Dedifferentiated amniotic fluid mesenchymal stem cell (primary cell): ENCODE measurements around the gene ROBO1.
"Not testable (repeated sequence)": the region's sequence is repeated elsewhere in the genome, so short reads cannot be mapped to it uniquely, and the experiment has no call there.

Experiments
- DNase-seq: peaks from one replicate; pipeline ENCODE4 v3.0.0-alpha.2; 2016; ENCODE audit errors: extremely low spot score

ROBO1 gene

GRCh38 chr3:78917536-78917935 is 850.3 kb downstream of the ROBO1 start:
- DNase-seq, result no peak

- no peak for DNase-seq
Observed at GRCh38 chr3:78913711-78914110, 854.1 kb downstream of the ROBO1 start.

- no peak for DNase-seq
Observed at GRCh38 chr3:78912687-78913086, 855.1 kb downstream of the ROBO1 start.

- DNase-seq, result no peak
Observed at GRCh38 chr3:78912259-78912658, 855.5 kb downstream of the ROBO1 start.

GRCh38 chr3:78911394-78911793 is 856.4 kb downstream of the ROBO1 start:
- no peak for DNase-seq

- DNase-seq, result no peak
Observed at GRCh38 chr3:78908236-78908635, 859.6 kb downstream of the ROBO1 start.

GRCh38 chr3:78907367-78907766 is 860.4 kb downstream of the ROBO1 start:
- DNase-seq, result no peak

- DNase-seq, result no peak
Observed at GRCh38 chr3:78906930-78907329, 860.9 kb downstream of the ROBO1 start.

- DNase-seq, result no peak
Observed at GRCh38 chr3:78906245-78906644, 861.6 kb downstream of the ROBO1 start.

- DNase-seq, result no peak
Observed at GRCh38 chr3:78905700-78906099, 862.1 kb downstream of the ROBO1 start.

- no peak for DNase-seq
Observed at GRCh38 chr3:78901544-78901943, 866.3 kb downstream of the ROBO1 start.

GRCh38 chr3:78900880-78901279 is 866.9 kb downstream of the ROBO1 start:
- no peak for DNase-seq

GRCh38 chr3:78900426-78900825 is 867.4 kb downstream of the ROBO1 start:
- no peak for DNase-seq

- peak; percentile 46 for DNase-seq
Observed at GRCh38 chr3:78895528-78895927, 872.3 kb downstream of the ROBO1 start.

GRCh38 chr3:78894787-78895186 is 873.0 kb downstream of the ROBO1 start:
- no peak for DNase-seq

GRCh38 chr3:78893161-78893560 is 874.6 kb downstream of the ROBO1 start:
- DNase-seq, result no peak

GRCh38 chr3:78889348-78889747 is 878.5 kb downstream of the ROBO1 start:
- no peak for DNase-seq

- DNase-seq, result no peak
Observed at GRCh38 chr3:78888635-78889034, 879.2 kb downstream of the ROBO1 start.

- DNase-seq, result no peak
Observed at GRCh38 chr3:78887547-78888011, 880.2 kb downstream of the ROBO1 start.

GRCh38 chr3:78887029-78887428 is 880.8 kb downstream of the ROBO1 start:
- peak; percentile 54 for DNase-seq

GRCh38 chr3:78884567-78884966 is 883.2 kb downstream of the ROBO1 start:
- not testable (repeated sequence) for DNase-seq

GRCh38 chr3:78882251-78882650 is 885.5 kb downstream of the ROBO1 start:
- no peak for DNase-seq

- no peak for DNase-seq
Observed at GRCh38 chr3:78881501-78881900, 886.3 kb downstream of the ROBO1 start.

- no peak for DNase-seq
Observed at GRCh38 chr3:78880603-78881461, 887.0 kb downstream of the ROBO1 start.
